GM23338 (cell line): ENCODE data around the gene PARD3. TPM values are rescaled to one million over a fixed set of nuclear protein-coding genes. Genes with fewer than 3 reads are reported as not detected.
A peak's percentile ranks its signal among the peaks of the same experiment; 100 is the strongest.

ENCODE experiments used
- ATAC-seq: fragments of 200-7000 bp; cut with Tn5 transposase; 3 replicates; pipeline ENCODE4 v1.9.1; 2020
- DNase-seq: peaks from one replicate; pipeline ENCODE4 v3.0.0-alpha.2; 2015; ENCODE audit warnings: low spot score
- H2AFZ ChIP-seq: fragments of 200-600 bp; sonication (generic); 2 replicates; pipeline ENCODE4 v1.8.0; 2016; ENCODE audit warnings: antibody characterized with exemption, mild to moderate bottlenecking, moderate library complexity
- H3F3A ChIP-seq: fragments of 200-600 bp; sonication (generic); replicated peaks from 2 replicates; pipeline ENCODE4 v1.8.0; 2017; ENCODE audit warnings: antibody characterized with exemption, mixed run types, low read depth
- H3K27ac ChIP-seq: fragments of 200-600 bp; sonication (generic); 2 replicates; pipeline ENCODE4 v1.6.1; 2016; ENCODE audit warnings: low read depth
- H3K27me3 ChIP-seq: fragments of 200-600 bp; sonication (generic); 2 replicates; pipeline ENCODE4 v1.8.0; 2016; ENCODE audit warnings: mild to moderate bottlenecking, mixed run types, moderate library complexity; ENCODE audit not compliant: insufficient read depth
- H3K36me3 ChIP-seq: fragments of 200-600 bp; sonication (generic); 2 replicates; pipeline ENCODE4 v1.8.0; 2016; ENCODE audit warnings: mild to moderate bottlenecking; ENCODE audit not compliant: insufficient read depth
- H3K4me1 ChIP-seq: fragments of 200-600 bp; sonication (generic); 2 replicates; pipeline ENCODE4 v1.8.0; 2016; ENCODE audit warnings: mild to moderate bottlenecking, moderate library complexity; ENCODE audit not compliant: insufficient read depth
- H3K4me2 ChIP-seq: fragments of 200-600 bp; sonication (generic); 2 replicates; pipeline ENCODE4 v1.7.1; 2017; ENCODE audit warnings: mixed run types
- H3K4me3 ChIP-seq: fragments of 200-600 bp; sonication (generic); 2 replicates; pipeline ENCODE4 v1.6.1; 2016; ENCODE audit warnings: mixed run types
- H3K79me2 ChIP-seq: fragments of 200-600 bp; sonication (generic); replicated peaks from 2 replicates; pipeline ENCODE4 v1.8.0; 2017; ENCODE audit warnings: mild to moderate bottlenecking; ENCODE audit not compliant: insufficient read depth
- H3K9me2 ChIP-seq: fragments of 200-600 bp; sonication (generic); 2 replicates; pipeline ENCODE4 v1.8.0; 2017; ENCODE audit not compliant: insufficient read depth
- H4K20me1 ChIP-seq: fragments of 200-600 bp; sonication (generic); replicated peaks from 2 replicates; pipeline ENCODE4 v1.8.0; 2017; ENCODE audit warnings: mild to moderate bottlenecking; ENCODE audit not compliant: insufficient read depth
- H3K27ac Mint-ChIP-seq: 2 replicates; pipeline ENCODE4 v1.8.0; 2020; ENCODE audit warnings: inconsistent platforms, mild to moderate bottlenecking, moderate library complexity, mixed read lengths
- H3K27me3 Mint-ChIP-seq: 3 replicates; pipeline ENCODE4 v1.8.0; 2022; ENCODE audit warnings: low read depth, mild to moderate bottlenecking, moderate library complexity, mixed read lengths, inconsistent platforms; ENCODE audit not compliant: insufficient read depth, poor library complexity
- H3K36me3 Mint-ChIP-seq: 3 replicates; pipeline ENCODE4 v1.8.0; 2021; ENCODE audit warnings: low read depth, mild to moderate bottlenecking, inconsistent platforms, moderate library complexity, mixed read lengths
- H3K4me1 Mint-ChIP-seq: 3 replicates; pipeline ENCODE4 v1.8.0; 2020; ENCODE audit warnings: mild to moderate bottlenecking, inconsistent platforms, mixed read lengths
- H3K4me3 Mint-ChIP-seq: 3 replicates; pipeline ENCODE4 v1.8.0; 2021; ENCODE audit warnings: moderate library complexity, mild to moderate bottlenecking, inconsistent platforms, mixed read lengths
- H3K9me3 Mint-ChIP-seq: 3 replicates; pipeline ENCODE4 v1.8.0; 2020; ENCODE audit warnings: moderate library complexity, mild to moderate bottlenecking, inconsistent platforms, mixed read lengths
- CREB1 ChIP-seq: fragments of 250-450 bp; sonication (Bioruptor Pico); IDR thresholded peaks from 2 replicates; pipeline ENCODE4 v1.5.0; 2020; ENCODE audit warnings: low read depth, mild to moderate bottlenecking, moderate library complexity
- EZH2 ChIP-seq: fragments of 200-600 bp; sonication (generic); IDR thresholded peaks from one replicate; pipeline ENCODE4 v1.8.0; 2017; ENCODE audit warnings: antibody characterized with exemption, mild to moderate bottlenecking, low read depth; ENCODE audit not compliant: unreplicated experiment
- EZH2phosphoT487 ChIP-seq: fragments of 200-600 bp; sonication (generic); IDR thresholded peaks from one replicate; pipeline ENCODE4 v1.8.1; 2018; ENCODE audit warnings: antibody characterized with exemption; ENCODE audit not compliant: unreplicated experiment
- JUNB ChIP-seq: IDR thresholded peaks from one replicate; pipeline ENCODE4 v1.6.1; 2016; ENCODE audit warnings: antibody characterized with exemption; ENCODE audit not compliant: unreplicated experiment
- NANOG ChIP-seq: IDR thresholded peaks from 2 replicates; pipeline ENCODE4 v1.6.1; 2016; ENCODE audit warnings: antibody characterized with exemption, borderline replicate concordance
- POLR2AphosphoS5 ChIP-seq: IDR thresholded peaks from 2 replicates; pipeline ENCODE4 v1.6.1; 2016; ENCODE audit warnings: antibody characterized with exemption, low read depth
- STAT1 ChIP-seq: IDR thresholded peaks from one replicate; pipeline ENCODE4 v1.6.1; 2016; ENCODE audit warnings: antibody characterized with exemption; ENCODE audit not compliant: unreplicated experiment
- ZNF114 ChIP-seq: fragments of 250-450 bp; sonication (Bioruptor Pico); IDR thresholded peaks from 2 replicates; pipeline ENCODE4 v1.5.0; 2020; ENCODE audit warnings: mild to moderate bottlenecking, moderate library complexity
- ZNF331 ChIP-seq: fragments of 250-450 bp; sonication (Bioruptor Pico); IDR thresholded peaks from 2 replicates; pipeline ENCODE4 v1.5.0; 2020; ENCODE audit warnings: low read depth, mild to moderate bottlenecking, moderate library complexity
- polyA plus RNA-seq: library from polyadenylated mRNA; unstranded; fragments of >200 nt; fragmentation: Nextera tagmentation; extraction: Ambion mirVana; gene quantifications from 2 replicates; pipeline ENCODE4 v1.2.1, GENCODE V29; 2016
- total RNA-seq: library from RNA; depleted of rRNA; stranded (reverse); fragments of >200 nt; shearing (Covaris generic); gene quantifications from 2 replicates; pipeline ENCODE4 v1.2.3, GENCODE V29; 2014
- TF ChIP-seq, protein P1 (sequence below): IDR thresholded peaks from 2 replicates; pipeline ENCODE4 v1.6.1; 2016; ENCODE audit warnings: antibody characterized with exemption
- TF ChIP-seq, protein P2 (sequence below): fragments of 250-450 bp; sonication (Bioruptor Pico); IDR thresholded peaks from 2 replicates; pipeline ENCODE4 v1.5.0; 2020; ENCODE audit warnings: mild to moderate bottlenecking, moderate library complexity
- TF ChIP-seq, protein P3 (sequence below), 2 experiments: fragments of 200-600 bp in 1 of 2; sonication (generic) in 1 of 2; conservative IDR thresholded peaks; 2 replicates each; pipeline versions ENCODE4 v1.5.1 to v1.6.1; 2016 to 2017; ENCODE audit warnings: antibody characterized with exemption in 2 of 2, low read depth in 2 of 2, mild to moderate bottlenecking in 2 of 2, moderate library complexity in 1 of 2

The PARD3 gene
- total and polyA plus RNA-seq, 2 experiments from 2014 or later: 30.2 to 51.4 TPM

DNA sequence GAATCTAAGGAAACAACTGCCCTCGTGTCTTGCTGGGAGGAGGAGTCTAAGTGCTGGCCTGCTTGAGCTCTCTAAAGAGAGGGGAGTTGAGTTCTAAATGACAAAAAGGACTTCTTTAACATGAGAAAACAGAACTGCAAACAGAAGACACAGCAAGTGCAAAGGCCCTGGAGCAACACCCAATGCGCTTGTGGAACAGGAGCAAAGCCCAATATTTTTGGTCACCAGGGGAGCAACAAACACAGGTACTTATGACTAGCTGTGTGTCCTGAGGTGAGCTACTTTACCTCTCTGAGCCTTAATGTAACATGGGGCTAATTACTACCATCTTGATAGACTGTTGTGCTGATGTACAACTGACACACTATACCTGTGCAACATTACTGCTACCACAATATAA, 634.3 kb downstream of the PARD3 start:
- Histone ChIP-seq H2AFZ (no peak overlapping the region), H3K79me2 (no peaks in the 10 kb centered on the region), H4K20me1 (no peaks in the 10 kb centered on the region), H3K4me2 (no peak overlapping the region), H3F3A (0 out of 2 replicates have a peak, but pooled peaks cover 7% of the 10 kb centered on the region), H3K9me2 (no peaks in the 10 kb centered on the region), H3K4me3 (no peak overlapping the region), H3K27ac (no peak overlapping the region), H3K4me1 (peaks cover 91% of the 10 kb centered on the region), H3K27me3 (no peaks in the 10 kb centered on the region), H3K36me3 (no peaks in the 10 kb centered on the region)
- Mint-ChIP-seq H3K27ac (no peak overlapping the region), H3K4me3 (no peak overlapping the region), H3K9me3 (no peaks in the 10 kb centered on the region), H3K4me1 (peaks cover 85% of the 10 kb centered on the region), H3K36me3 (no peaks in the 10 kb centered on the region), H3K27me3 (peaks cover 5% of the 10 kb centered on the region)
- ATAC-seq (peak; percentile 34; the same call in 2 of the 3 replicates), DNase-seq (peak; percentile 69)
- TF ChIP-seq EZH2phosphoT487 (no peak), NANOG (peak; percentile 39; the same call in 1 of the 2 replicates), POLR2AphosphoS5 (no peak), EZH2 (no peak)

DNA sequence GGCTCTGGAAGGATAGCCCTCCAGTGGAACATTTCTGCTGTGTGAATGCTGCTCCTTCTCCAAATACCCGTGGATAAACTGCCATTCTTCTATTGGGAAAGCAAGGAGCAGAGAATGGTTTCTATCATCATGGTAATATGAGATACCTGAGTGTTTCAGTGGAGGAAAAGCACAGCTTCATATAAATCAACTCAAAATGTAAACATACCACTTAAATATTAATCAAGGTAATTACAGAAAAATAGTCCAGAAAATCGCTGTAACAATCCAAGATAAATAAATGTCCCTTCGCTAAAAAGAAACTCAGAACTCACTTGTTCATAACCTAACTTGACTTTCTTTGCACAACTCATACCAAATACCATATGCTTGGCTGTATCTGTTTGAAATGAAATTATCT, 635.8 kb downstream of the PARD3 start:
- H4K20me1 ChIP-seq: no peaks in the 10 kb centered on the region
- peak overlapping the region; percentile 74; the same call in 1 of the 2 replicates for H3K27ac ChIP-seq
- H3K4me1 ChIP-seq: peaks cover 80% of the 10 kb centered on the region
- no peaks in the 10 kb centered on the region for H3K36me3 Mint-ChIP-seq
- ATAC-seq (no peak), DNase-seq (no peak)
- no peak overlapping the region for H3K4me3 ChIP-seq
- H3K4me3 Mint-ChIP-seq: no peak overlapping the region
- no peak overlapping the region for H3K27ac Mint-ChIP-seq
- H3K27me3 Mint-ChIP-seq: peaks cover 5% of the 10 kb centered on the region
- H3K4me2 ChIP-seq: peak overlapping the region; percentile 58
- no peaks in the 10 kb centered on the region for H3K27me3 ChIP-seq
- H3K4me1 Mint-ChIP-seq: peaks cover 72% of the 10 kb centered on the region
- H3K36me3 ChIP-seq: no peaks in the 10 kb centered on the region
- H3K9me3 Mint-ChIP-seq: no peaks in the 10 kb centered on the region
- 0 out of 2 replicates have a peak, but pooled peaks cover 6% of the 10 kb centered on the region for H3F3A ChIP-seq
- no peaks in the 10 kb centered on the region for H3K79me2 ChIP-seq
- no peak overlapping the region for H2AFZ ChIP-seq
- H3K9me2 ChIP-seq: no peaks in the 10 kb centered on the region
- TF ChIP-seq NANOG: no peak
- TF ChIP-seq ZNF331: no peak
- TF ChIP-seq POLR2AphosphoS5: no peak
- TF ChIP-seq, protein P1, sequence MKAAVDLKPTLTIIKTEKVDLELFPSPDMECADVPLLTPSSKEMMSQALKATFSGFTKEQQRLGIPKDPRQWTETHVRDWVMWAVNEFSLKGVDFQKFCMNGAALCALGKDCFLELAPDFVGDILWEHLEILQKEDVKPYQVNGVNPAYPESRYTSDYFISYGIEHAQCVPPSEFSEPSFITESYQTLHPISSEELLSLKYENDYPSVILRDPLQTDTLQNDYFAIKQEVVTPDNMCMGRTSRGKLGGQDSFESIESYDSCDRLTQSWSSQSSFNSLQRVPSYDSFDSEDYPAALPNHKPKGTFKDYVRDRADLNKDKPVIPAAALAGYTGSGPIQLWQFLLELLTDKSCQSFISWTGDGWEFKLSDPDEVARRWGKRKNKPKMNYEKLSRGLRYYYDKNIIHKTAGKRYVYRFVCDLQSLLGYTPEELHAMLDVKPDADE: no peak
- TF ChIP-seq JUNB: no peak
- TF ChIP-seq EZH2phosphoT487: no peak
- TF ChIP-seq, protein P2, sequence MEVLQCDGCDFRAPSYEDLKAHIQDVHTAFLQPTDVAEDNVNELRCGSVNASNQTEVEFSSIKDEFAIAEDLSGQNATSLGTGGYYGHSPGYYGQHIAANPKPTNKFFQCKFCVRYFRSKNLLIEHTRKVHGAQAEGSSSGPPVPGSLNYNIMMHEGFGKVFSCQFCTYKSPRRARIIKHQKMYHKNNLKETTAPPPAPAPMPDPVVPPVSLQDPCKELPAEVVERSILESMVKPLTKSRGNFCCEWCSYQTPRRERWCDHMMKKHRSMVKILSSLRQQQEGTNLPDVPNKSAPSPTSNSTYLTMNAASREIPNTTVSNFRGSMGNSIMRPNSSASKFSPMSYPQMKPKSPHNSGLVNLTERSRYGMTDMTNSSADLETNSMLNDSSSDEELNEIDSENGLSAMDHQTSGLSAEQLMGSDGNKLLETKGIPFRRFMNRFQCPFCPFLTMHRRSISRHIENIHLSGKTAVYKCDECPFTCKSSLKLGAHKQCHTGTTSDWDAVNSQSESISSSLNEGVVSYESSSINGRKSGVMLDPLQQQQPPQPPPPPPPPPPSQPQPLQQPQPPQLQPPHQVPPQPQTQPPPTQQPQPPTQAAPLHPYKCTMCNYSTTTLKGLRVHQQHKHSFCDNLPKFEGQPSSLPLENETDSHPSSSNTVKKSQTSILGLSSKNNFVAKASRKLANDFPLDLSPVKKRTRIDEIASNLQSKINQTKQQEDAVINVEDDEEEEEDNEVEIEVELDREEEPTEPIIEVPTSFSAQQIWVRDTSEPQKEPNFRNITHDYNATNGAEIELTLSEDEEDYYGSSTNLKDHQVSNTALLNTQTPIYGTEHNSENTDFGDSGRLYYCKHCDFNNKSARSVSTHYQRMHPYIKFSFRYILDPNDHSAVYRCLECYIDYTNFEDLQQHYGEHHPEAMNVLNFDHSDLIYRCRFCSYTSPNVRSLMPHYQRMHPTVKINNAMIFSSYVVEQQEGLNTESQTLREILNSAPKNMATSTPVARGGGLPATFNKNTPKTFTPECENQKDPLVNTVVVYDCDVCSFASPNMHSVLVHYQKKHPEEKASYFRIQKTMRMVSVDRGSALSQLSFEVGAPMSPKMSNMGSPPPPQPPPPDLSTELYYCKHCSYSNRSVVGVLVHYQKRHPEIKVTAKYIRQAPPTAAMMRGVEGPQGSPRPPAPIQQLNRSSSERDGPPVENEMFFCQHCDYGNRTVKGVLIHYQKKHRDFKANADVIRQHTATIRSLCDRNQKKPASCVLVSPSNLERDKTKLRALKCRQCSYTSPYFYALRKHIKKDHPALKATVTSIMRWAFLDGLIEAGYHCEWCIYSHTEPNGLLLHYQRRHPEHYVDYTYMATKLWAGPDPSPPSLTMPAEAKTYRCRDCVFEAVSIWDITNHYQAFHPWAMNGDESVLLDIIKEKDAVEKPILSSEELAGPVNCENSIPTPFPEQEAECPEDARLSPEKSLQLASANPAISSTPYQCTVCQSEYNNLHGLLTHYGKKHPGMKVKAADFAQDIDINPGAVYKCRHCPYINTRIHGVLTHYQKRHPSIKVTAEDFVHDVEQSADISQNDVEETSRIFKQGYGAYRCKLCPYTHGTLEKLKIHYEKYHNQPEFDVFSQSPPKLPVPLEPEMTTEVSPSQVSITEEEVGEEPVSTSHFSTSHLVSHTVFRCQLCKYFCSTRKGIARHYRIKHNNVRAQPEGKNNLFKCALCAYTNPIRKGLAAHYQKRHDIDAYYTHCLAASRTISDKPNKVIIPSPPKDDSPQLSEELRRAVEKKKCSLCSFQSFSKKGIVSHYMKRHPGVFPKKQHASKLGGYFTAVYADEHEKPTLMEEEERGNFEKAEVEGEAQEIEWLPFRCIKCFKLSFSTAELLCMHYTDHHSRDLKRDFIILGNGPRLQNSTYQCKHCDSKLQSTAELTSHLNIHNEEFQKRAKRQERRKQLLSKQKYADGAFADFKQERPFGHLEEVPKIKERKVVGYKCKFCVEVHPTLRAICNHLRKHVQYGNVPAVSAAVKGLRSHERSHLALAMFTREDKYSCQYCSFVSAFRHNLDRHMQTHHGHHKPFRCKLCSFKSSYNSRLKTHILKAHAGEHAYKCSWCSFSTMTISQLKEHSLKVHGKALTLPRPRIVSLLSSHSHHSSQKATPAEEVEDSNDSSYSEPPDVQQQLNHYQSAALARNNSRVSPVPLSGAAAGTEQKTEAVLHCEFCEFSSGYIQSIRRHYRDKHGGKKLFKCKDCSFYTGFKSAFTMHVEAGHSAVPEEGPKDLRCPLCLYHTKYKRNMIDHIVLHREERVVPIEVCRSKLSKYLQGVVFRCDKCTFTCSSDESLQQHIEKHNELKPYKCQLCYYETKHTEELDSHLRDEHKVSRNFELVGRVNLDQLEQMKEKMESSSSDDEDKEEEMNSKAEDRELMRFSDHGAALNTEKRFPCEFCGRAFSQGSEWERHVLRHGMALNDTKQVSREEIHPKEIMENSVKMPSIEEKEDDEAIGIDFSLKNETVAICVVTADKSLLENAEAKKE: no peak
- TF ChIP-seq CREB1: no peak
- TF ChIP-seq EZH2: no peak
- TF ChIP-seq ZNF114 (CRISPR knock-in tag): no peak
- TF ChIP-seq STAT1: no peak
- TF ChIP-seq, protein P3, sequence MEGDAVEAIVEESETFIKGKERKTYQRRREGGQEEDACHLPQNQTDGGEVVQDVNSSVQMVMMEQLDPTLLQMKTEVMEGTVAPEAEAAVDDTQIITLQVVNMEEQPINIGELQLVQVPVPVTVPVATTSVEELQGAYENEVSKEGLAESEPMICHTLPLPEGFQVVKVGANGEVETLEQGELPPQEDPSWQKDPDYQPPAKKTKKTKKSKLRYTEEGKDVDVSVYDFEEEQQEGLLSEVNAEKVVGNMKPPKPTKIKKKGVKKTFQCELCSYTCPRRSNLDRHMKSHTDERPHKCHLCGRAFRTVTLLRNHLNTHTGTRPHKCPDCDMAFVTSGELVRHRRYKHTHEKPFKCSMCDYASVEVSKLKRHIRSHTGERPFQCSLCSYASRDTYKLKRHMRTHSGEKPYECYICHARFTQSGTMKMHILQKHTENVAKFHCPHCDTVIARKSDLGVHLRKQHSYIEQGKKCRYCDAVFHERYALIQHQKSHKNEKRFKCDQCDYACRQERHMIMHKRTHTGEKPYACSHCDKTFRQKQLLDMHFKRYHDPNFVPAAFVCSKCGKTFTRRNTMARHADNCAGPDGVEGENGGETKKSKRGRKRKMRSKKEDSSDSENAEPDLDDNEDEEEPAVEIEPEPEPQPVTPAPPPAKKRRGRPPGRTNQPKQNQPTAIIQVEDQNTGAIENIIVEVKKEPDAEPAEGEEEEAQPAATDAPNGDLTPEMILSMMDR (conservative IDR thresholded peaks at IDR 0.05; ENCODE audit: low read depth in 2 of 2): no peak
